ENCODE results near the gene C19orf33. TPM values are rescaled to one million over a fixed set of nuclear protein-coding genes. Genes with fewer than 3 reads are reported as not detected.

C19orf33 gene
- total RNA-seq, 6 experiments from 2014 or later: not detected

DNA sequence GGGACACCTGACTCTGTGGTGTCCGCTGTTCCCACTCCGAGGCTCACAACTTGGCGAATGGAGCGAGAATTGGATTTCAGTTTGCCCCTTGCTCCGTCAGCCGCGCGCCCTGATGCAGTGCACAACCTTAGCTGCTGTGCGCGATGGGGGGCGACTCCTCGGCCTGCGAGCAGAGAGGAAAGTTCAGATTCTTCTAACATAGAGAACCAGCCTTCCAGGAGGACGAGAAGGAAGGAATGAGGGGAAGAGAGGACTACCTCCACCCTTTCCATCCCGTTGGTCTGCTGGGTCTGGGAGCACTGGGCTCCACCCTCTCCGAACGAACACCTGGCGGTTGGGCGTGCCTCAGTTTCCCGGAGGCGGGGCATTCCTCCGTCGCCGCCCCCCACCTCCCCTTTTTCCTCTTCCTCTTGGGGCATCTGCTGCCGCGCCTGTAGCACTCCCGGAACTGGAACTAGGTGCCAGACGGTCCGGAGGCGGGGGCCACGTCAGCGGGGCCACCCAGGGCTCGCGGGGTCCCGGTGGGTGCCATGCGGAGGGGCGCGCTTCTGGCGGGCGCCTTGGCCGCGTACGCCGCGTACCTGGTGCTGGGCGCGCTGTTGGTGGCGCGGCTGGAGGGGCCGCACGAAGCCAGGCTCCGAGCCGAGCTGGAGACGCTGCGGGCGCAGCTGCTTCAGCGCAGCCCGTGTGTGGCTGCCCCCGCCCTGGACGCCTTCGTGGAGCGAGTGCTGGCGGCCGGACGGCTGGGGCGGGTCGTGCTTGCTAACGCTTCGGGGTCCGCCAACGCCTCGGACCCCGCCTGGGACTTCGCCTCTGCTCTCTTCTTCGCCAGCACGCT is 15.6 kb downstream of the C19orf33 start, which contains the start of gene KCNK6:
Gene KCNK6, plus strand, starts transcription at position 425 of the 838 bp plus-strand sequence. Its CDS starts 106 bp downstream, at position 531.
- H3K27ac Mint-ChIP-seq: no peak within 1 kb of the TSS
- no peak for DNase-seq
- TF ChIP-seq, protein P1, sequence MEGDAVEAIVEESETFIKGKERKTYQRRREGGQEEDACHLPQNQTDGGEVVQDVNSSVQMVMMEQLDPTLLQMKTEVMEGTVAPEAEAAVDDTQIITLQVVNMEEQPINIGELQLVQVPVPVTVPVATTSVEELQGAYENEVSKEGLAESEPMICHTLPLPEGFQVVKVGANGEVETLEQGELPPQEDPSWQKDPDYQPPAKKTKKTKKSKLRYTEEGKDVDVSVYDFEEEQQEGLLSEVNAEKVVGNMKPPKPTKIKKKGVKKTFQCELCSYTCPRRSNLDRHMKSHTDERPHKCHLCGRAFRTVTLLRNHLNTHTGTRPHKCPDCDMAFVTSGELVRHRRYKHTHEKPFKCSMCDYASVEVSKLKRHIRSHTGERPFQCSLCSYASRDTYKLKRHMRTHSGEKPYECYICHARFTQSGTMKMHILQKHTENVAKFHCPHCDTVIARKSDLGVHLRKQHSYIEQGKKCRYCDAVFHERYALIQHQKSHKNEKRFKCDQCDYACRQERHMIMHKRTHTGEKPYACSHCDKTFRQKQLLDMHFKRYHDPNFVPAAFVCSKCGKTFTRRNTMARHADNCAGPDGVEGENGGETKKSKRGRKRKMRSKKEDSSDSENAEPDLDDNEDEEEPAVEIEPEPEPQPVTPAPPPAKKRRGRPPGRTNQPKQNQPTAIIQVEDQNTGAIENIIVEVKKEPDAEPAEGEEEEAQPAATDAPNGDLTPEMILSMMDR (IDR thresholded peaks at IDR 0.05): no peak; the same call in 1 of the 2 replicates
- no peaks in the 10 kb centered on the region for H3K9me3 Mint-ChIP-seq
- H3K27me3 Mint-ChIP-seq (ENCODE audit: insufficient read depth): peaks cover 3% of the 10 kb centered on the region
- H3K36me3 Mint-ChIP-seq (ENCODE audit: low read depth): no peaks in the 10 kb centered on the region
- peak within 1 kb of the TSS; percentile 84 for H3K4me3 Mint-ChIP-seq
- H3K4me1 Mint-ChIP-seq (ENCODE audit: low read depth): peaks cover 14% of the 10 kb centered on the region

DNA sequence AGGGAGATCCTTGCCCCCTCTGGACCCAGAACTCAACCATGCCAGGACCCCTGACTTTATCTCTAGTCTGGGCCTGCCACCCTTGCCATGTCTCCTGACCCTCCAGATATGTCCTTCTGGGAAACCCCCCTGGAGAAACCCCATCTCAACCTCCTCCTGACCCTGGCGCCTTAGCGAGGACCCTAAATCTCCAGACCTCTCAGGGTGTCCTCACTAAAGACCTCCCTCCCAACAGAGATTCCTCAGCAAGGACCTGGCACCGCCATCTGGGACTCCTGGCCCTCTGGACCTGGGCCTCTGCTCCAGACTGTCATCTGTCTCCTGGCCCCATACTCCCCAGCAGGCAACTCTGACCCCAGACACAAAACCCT is 16.9 kb downstream of the C19orf33 start:
- Mint-ChIP-seq H3K4me3 (peak overlapping the region; percentile 84; the same call in 1 of the 2 replicates), H3K27me3 (ENCODE audit: insufficient read depth) (no peaks in the 10 kb centered on the region; the same call in 1 of the 2 replicates), H3K9me3 (no peaks in the 10 kb centered on the region), H3K27ac (no peak overlapping the region), H3K4me1 (ENCODE audit: low read depth) (peaks cover 14% of the 10 kb centered on the region), H3K36me3 (ENCODE audit: low read depth) (no peaks in the 10 kb centered on the region)
- TF ChIP-seq, protein P1 (IDR thresholded peaks at IDR 0.05): no peak
- no peak for DNase-seq

DNA sequence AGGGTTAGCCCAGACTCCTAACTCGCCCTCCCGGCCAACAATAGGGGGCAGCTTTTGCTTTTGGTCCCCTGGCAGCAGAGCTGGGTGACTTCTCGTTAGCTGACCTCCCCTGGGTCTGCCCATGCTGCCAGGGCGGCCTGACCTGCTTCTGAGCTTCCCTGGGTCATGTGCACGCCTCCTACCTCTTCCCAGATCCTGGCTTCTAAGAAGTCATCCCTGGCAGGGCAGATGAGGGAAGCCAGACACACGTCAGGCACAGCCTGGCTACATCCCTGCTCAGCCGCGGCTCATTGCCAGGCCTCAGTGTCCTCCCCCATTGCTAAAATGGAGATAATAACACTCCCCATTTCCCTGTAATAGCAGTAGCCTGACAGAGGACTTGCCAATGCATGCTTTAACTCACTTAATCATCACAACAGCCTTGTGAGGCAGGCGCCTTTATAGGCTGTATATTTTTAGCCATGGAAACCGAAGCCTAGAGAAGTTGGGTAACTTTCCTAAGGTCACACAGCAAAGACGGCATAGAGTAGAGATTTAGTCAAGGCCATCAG is 17.7 kb downstream of the C19orf33 start:
- TF ChIP-seq, protein P1 (IDR thresholded peaks at IDR 0.05): no peak
- H3K36me3 Mint-ChIP-seq (ENCODE audit: low read depth): no peaks in the 10 kb centered on the region
- no peak overlapping the region for H3K4me3 Mint-ChIP-seq
- no peaks in the 10 kb centered on the region for H3K9me3 Mint-ChIP-seq
- no peak for DNase-seq
- no peaks in the 10 kb centered on the region; the same call in 1 of the 2 replicates for H3K27me3 Mint-ChIP-seq (ENCODE audit: insufficient read depth)
- H3K4me1 Mint-ChIP-seq (ENCODE audit: low read depth): peaks cover 7% of the 10 kb centered on the region; the same call in 1 of the 2 replicates
- no peak overlapping the region for H3K27ac Mint-ChIP-seq

DNA sequence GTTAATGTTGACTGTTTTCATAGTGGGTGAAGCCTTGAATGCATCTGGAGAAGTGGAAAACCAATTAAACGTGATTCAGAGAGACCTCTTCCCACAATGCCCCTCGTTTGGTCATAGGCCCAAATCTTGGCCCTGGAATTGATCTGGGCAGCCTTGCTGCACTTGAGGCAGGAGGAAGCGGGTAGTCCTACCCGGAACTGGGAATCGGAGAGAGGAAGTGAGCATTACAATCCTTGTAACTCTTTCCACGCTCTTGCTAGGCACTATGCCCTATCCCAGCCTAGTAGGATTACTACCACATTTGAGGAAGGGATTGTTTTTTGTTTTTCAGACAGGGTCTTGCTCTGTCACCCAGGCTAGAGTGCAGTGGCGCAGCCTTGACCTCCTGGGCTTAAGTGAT is 19.2 kb downstream of the C19orf33 start:
- TF ChIP-seq, protein P1 (IDR thresholded peaks at IDR 0.05): no peak

DNA sequence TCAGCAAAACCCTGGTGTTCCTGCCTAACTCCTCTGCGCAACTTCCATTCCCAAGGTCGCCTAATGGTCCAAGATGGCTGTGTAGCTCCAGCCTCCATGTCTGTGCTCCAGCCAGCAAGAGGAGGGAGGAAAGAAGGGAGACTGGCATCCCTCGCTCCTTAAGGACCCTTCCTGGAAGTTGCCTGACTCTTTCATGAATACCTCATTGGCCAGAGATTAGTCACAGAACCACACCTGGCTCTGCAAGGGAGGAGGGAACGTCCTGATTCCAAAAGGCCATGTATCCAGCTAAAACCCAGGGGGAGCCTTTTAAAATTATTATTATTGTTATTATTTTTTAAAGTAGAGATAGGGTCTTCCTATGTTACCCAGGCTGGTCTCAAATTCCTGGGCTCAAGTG is 20.4 kb downstream of the C19orf33 start:
- Mint-ChIP-seq H3K27me3 (ENCODE audit: insufficient read depth) (peaks cover 1% of the 10 kb centered on the region), H3K4me1 (ENCODE audit: low read depth) (peaks cover 7% of the 10 kb centered on the region; the same call in 1 of the 2 replicates), H3K4me3 (no peak overlapping the region), H3K9me3 (no peaks in the 10 kb centered on the region), H3K36me3 (ENCODE audit: low read depth) (no peaks in the 10 kb centered on the region), H3K27ac (no peak overlapping the region)
- TF ChIP-seq, protein P1 (IDR thresholded peaks at IDR 0.05): no peak
- DNase-seq: no peak

More for the DNA sequence above, 19.2 kb downstream of the C19orf33 start:
- Mint-ChIP-seq H3K36me3 (ENCODE audit: low read depth) (no peaks in the 10 kb centered on the region), H3K4me1 (ENCODE audit: low read depth) (peaks cover 7% of the 10 kb centered on the region; the same call in 1 of the 2 replicates), H3K27me3 (ENCODE audit: insufficient read depth) (no peaks in the 10 kb centered on the region; the same call in none of the 2 replicates), H3K4me3 (no peak overlapping the region), H3K9me3 (no peaks in the 10 kb centered on the region), H3K27ac (no peak overlapping the region)
- no peak for DNase-seq

All from HFFc6 (cell line).